ENCODE measurements around the gene RCAN1.

The RCAN1 gene

GRCh38 chr21:34597406-34597805, 17.5 kb downstream of the RCAN1 start:
- Histone ChIP-seq H3K4me2 (no peak overlapping the region), H3K27ac (no peak overlapping the region), H3K36me3 (no peaks in the 10 kb centered on the region), H3K27me3 (no peaks in the 10 kb centered on the region), H3K4me1 (no peaks in the 10 kb centered on the region), H3K9ac (no peak overlapping the region), H3K9me3 (replicated peaks in 1 of 11) (no peaks in the 10 kb centered on the region), H3K4me3 (no peak overlapping the region), H4K20me1 (peaks cover 0 to 42% (median 16%) of the 10 kb centered on the region in 11 experiments; a peak in 14 of 22 replicates)
- no peak for TF ChIP-seq Cebpa-rat (IDR thresholded peaks at IDR 0.05)

DNA sequence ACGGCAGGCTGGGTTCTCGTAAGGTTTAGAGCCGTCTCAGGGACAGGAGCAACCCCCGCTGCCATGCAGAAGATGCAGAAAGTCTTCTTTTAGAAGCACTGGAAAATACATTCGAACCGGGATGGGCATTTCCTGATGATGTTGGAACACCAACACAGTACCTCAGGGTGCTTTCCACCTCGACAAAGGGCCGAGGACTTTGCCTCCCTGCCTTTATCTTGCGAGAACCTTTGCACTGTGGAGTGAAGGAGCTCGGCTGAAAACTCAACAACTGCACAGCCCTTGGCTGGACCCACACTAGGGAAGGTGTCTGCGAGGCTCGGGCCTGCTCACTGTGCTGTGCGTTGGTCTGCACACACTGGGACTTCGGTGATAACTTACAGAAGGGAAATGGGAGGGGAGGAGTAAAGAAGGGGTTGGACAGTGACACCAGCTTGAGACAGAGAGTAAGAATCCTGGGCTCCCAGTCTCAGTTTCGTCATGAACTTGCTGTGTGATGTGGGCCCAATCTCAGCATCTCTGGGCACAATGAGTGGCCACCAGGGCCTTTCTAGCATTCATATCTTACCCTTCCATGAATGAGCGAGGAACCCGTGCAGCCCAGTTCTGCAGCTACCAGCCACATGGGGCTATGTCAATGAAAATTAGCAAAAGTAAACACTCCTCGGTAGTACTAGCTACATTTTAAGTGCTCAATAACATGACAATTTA, 18.2 kb downstream of the RCAN1 start:
- no peak overlapping the region for H3K9ac ChIP-seq
- no peaks in the 10 kb centered on the region for H3K9me3 ChIP-seq (replicated peaks in 1 of 11)
- H4K20me1 ChIP-seq: peaks cover 0 to 41% (median 13%) of the 10 kb centered on the region in 11 experiments; a peak in 10 of 22 replicates
- no peak overlapping the region for H3K27ac ChIP-seq
- TF ChIP-seq Cebpa-rat (IDR thresholded peaks at IDR 0.05): no peak
- H3K4me2 ChIP-seq: no peak overlapping the region
- H3K4me3 ChIP-seq: no peak overlapping the region
- no peaks in the 10 kb centered on the region for H3K4me1 ChIP-seq
- no peaks in the 10 kb centered on the region for H3K36me3 ChIP-seq
- H3K27me3 ChIP-seq: no peaks in the 10 kb centered on the region

DNA sequence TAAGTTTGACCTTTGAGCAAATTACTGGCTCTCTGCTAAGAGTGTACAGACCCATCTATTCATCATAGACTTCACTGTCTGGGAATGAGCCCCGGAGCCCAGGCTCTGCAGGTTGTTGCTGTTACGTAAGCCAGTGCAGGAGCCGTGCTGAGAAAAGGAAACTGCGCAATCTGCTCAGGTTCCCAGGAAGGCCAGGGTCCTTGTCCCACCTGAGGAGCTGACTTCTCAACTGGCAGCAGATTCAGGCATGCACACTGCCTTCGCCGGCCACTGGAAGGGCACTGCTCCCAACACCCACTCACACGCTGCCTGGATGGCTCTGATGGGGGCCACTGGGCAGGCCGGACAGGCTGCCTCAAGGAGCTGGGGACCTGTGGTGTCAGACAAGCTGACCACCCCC, 19.5 kb downstream of the RCAN1 start:
- Histone ChIP-seq H3K4me1 (no peaks in the 10 kb centered on the region), H3K27me3 (no peaks in the 10 kb centered on the region), H3K4me3 (no peak overlapping the region), H3K9me3 (replicated peaks in 1 of 11) (no peaks in the 10 kb centered on the region), H3K9ac (no peak overlapping the region), H3K27ac (no peak overlapping the region), H4K20me1 (peaks cover 0 to 41% (median 13%) of the 10 kb centered on the region in 11 experiments; a peak in 10 of 22 replicates), H3K4me2 (no peak overlapping the region), H3K36me3 (no peaks in the 10 kb centered on the region)
- TF ChIP-seq Cebpa-rat (IDR thresholded peaks at IDR 0.05): no peak

DNA sequence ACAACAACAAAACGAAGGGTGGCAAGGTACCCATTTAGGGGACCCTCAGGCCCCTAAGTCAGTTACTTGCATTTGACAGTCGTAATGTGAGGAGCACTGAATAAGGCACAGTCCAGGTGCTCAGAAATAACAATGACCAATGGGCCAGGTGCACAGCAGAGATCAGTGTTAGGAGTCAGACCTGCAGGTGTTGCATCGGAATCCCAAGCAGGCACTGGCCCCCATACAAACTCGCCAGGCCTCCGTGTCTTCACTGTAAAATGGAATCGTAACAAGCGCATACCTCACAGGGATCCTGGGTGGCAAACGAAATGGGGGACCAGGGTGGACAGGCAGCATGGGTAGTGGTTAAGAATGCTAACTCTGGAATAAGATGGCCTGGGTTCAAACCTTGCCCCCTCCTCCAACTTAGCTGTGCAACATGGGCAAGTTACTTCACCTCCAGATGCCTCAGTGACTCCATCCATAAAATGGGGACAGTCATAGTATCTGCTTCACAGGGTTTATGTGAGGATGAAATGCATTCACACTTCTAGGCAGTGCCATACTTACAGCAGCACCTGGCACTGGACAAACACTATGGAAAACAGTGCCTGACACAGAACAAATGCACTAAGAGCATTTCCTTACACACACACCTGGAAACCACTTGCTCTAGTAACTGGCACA, 20.2 kb downstream of the RCAN1 start:
- no peak overlapping the region for H3K27ac ChIP-seq

DNA sequence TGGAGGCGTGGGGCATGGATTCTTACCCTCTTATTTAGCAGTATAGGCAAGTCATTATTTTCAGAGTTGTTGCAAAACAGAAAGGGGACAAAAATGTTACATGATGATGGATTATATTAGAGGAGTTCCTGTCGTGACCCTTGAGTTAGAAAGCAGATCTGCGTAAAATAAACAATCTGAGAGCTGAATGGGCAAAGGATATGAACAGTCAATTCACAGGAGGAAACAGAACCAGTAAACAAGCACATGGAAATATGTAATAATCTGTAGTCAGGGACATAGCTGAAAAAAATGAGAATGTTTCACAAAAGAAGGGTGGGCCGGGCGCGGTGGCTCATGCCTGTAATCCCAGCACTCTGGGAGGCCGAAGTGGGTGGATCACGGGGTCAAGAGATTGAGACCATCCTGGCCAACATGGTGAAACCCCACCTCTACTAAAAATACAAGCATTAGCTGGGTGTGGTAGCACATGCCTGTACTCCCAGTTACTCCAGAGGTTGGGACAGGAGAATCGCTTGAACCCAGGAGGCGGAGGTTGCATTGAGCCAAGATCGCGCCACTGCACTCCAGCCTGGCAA, 20.9 kb downstream of the RCAN1 start:
- TF ChIP-seq Cebpa-rat (IDR thresholded peaks at IDR 0.05): no peak
- no peak overlapping the region for H3K9ac ChIP-seq
- no peak overlapping the region for H3K4me2 ChIP-seq
- no peaks in the 10 kb centered on the region for H3K9me3 ChIP-seq (replicated peaks in 1 of 11)
- H3K4me3 ChIP-seq: no peak overlapping the region
- H3K27ac ChIP-seq: no peak overlapping the region
- no peaks in the 10 kb centered on the region for H3K36me3 ChIP-seq
- no peaks in the 10 kb centered on the region; a peak in 1 of 20 replicates for H3K4me1 ChIP-seq
- no peaks in the 10 kb centered on the region for H3K27me3 ChIP-seq
- H4K20me1 ChIP-seq: peaks cover 0 to 33% (median 9%) of the 10 kb centered on the region in 11 experiments; a peak in 8 of 22 replicates

More for the DNA sequence above, 20.2 kb downstream of the RCAN1 start:
- H3K4me2 ChIP-seq: no peak overlapping the region
- H3K36me3 ChIP-seq: no peaks in the 10 kb centered on the region
- no peaks in the 10 kb centered on the region for H3K9me3 ChIP-seq (replicated peaks in 1 of 11)
- H3K4me3 ChIP-seq: no peak overlapping the region
- H3K9ac ChIP-seq: no peak overlapping the region
- peaks cover 0 to 35% (median 9%) of the 10 kb centered on the region in 11 experiments; a peak in 9 of 22 replicates for H4K20me1 ChIP-seq
- no peaks in the 10 kb centered on the region; a peak in 1 of 20 replicates for H3K4me1 ChIP-seq
- no peak for TF ChIP-seq Cebpa-rat (IDR thresholded peaks at IDR 0.05)
- no peaks in the 10 kb centered on the region for H3K27me3 ChIP-seq

DNA sequence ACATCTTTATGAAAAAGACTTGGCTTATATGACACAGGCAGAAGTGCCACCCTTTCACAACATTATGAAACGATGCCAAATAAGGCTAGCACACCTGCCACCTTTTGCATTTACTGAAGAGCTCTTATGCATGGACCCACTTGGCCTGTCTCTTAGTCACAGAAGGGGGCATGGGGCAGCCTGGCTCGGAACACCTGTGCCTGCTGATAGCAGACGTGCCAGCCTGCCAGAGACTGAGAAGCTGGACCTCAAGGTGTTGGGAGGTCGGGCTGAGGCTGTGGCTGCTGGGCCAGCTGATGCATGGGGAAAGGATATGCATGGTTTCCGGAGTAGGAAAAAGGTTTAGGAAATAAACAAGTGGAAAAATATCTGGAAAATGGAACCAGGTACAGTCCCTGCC, 21.5 kb downstream of the RCAN1 start:
- Histone ChIP-seq H3K9me3 (replicated peaks in 1 of 11) (peaks cover 0 to 3% (median under 1%) of the 10 kb centered on the region in 11 experiments; a peak in 3 of 22 replicates), H3K36me3 (peaks cover 0 to 2% (median 0%) of the 10 kb centered on the region in 11 experiments; a peak in 3 of 22 replicates), H3K4me2 (no peak overlapping the region), H3K4me3 (no peak overlapping the region), H3K4me1 (no peaks in the 10 kb centered on the region; a peak in 1 of 20 replicates), H3K9ac (no peak overlapping the region), H3K27me3 (no peaks in the 10 kb centered on the region), H3K27ac (no peak overlapping the region), H4K20me1 (peaks cover 0 to 28% (median 9%) of the 10 kb centered on the region in 11 experiments; a peak in 8 of 22 replicates)
- no peak for TF ChIP-seq Cebpa-rat (IDR thresholded peaks at IDR 0.05)

- no peak overlapping the region for H3K4me2 ChIP-seq
These were observed 22.6 kb downstream of the RCAN1 start for GRCh38 chr21:34592120-34592955.

GRCh38 chr21:34590520-34590919, 24.4 kb downstream of the RCAN1 start:
- H3K9ac ChIP-seq: no peak overlapping the region; a peak in 1 of 22 replicates
- no peak for TF ChIP-seq Cebpa-rat (IDR thresholded peaks at IDR 0.05)

More at GRCh38 chr21:34592120-34592955, 22.6 kb downstream of the RCAN1 start:
- no peak overlapping the region for H3K9ac ChIP-seq
- no peak for TF ChIP-seq Cebpa-rat (IDR thresholded peaks at IDR 0.05)
- peaks cover 4 to 14% (median 9%) of the 10 kb centered on the region in 11 experiments; a peak in 9 of 22 replicates for H3K9me3 ChIP-seq (replicated peaks in 1 of 11)
- no peak overlapping the region for H3K4me3 ChIP-seq
- H3K4me1 ChIP-seq: no peaks in the 10 kb centered on the region; a peak in 1 of 20 replicates
- H3K27me3 ChIP-seq: no peaks in the 10 kb centered on the region
- peaks cover 0 to 11% (median 0%) of the 10 kb centered on the region in 11 experiments; a peak in 4 of 22 replicates for H3K36me3 ChIP-seq
- peaks cover 0 to 28% (median 9%) of the 10 kb centered on the region in 11 experiments; a peak in 8 of 22 replicates for H4K20me1 ChIP-seq
- no peak overlapping the region for H3K27ac ChIP-seq

More at GRCh38 chr21:34590520-34590919, 24.4 kb downstream of the RCAN1 start:
- Histone ChIP-seq H4K20me1 (peaks cover 0 to 15% (median 7%) of the 10 kb centered on the region in 11 experiments; a peak in 7 of 22 replicates), H3K36me3 (peaks cover 0 to 11% (median 0%) of the 10 kb centered on the region in 11 experiments; a peak in 7 of 22 replicates), H3K9me3 (replicated peaks in 1 of 11) (peaks cover 11 to 27% (median 20%) of the 10 kb centered on the region in 11 experiments; a peak in 21 of 22 replicates), H3K4me2 (no peak overlapping the region), H3K27ac (no peak overlapping the region), H3K4me3 (no peak overlapping the region), H3K27me3 (no peaks in the 10 kb centered on the region), H3K4me1 (no peaks in the 10 kb centered on the region; a peak in 1 of 20 replicates)

Measured in BLaER1 treated with 17β-estradiol and CSF1 and Interleukin-3, amounts not matched to agents 10 nM and 100 nM (cell line).